HG02571 (cell line): Measurements from ENCODE around the gene TMEM271.

Source experiments
- ATAC-seq: cut with Tn5 transposase; IDR thresholded peaks from one replicate; pipeline ENCODE4 v1.9.1; 2021; ENCODE audit warnings: mild to moderate bottlenecking, moderate library complexity; ENCODE audit not compliant: unreplicated experiment

Gene TMEM271, protein sequence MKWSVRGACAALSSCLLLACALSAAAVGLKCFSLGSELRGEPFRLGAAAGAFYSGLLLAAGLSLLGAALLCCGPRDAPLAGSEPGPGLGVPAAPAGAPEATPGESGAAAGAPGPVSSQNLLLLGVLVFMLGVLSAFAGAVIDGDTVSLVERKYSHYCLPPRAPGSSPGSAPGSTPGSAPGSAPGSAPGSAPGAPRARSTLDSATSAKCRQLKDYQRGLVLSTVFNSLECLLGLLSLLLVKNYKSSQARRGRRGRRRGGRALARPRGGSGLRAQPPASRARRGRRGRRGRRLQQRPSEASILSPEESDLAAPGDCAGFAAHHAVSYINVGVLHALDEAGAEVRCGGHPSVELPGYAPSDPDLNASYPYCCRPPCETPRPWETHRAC

DNA sequence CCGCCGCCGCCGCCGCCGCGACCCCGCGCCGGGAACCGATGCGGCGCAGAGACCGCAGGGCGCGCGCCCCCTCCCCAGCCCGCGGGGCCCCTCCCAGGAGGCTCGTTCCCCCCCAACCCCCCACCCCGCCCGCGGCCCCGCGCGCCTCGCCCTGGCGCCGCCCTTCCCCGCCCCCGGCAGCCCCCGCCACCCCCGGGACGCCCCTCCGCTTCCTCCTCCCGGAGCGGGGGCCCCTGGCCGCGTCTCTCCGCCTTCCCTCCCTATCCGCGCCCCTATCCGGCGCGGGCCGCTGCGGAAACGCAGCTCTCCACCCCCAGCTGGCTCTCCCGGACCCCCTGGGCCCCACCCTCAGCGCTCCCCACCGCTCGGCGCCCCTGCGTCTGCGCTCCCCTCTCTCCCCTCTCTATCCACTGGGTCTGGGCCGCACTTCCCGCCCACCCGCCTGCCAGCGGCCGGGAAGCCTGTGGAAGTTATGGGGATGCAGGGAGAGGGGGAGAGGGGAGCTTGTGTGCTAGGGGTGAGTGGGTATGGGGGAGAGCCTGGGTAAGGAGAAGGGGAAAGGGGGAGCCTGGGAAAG is at the start of gene TMEM271:
Gene TMEM271 (minus strand): TSS at position 51 of the 577 bp plus-strand sequence. CDS start 233 bp downstream, outside the sequence.
- no peak for ATAC-seq

DNA sequence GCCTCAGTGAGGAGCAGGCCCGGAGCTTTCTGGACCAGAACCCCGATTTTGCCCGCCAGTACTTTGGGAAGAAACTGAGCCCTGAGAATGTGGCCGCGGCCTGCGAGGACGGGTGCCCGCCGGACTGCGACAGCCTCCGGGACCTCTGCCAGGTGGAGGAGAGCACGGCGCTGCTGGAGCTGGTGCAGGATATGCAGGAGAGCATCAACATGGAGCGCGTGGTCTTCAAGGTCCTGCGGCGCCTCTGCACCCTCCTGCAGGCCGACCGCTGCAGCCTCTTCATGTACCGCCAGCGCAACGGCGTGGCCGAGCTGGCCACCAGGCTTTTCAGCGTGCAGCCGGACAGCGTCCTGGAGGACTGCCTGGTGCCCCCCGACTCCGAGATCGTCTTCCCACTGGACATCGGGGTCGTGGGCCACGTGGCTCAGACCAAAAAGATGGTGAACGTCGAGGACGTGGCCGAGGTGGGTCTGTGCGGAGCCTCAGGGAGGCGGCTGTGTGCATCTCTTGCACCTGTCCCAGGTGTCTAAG is 49.6 kb upstream of the TMEM271 start:
- ATAC-seq: no peak

DNA sequence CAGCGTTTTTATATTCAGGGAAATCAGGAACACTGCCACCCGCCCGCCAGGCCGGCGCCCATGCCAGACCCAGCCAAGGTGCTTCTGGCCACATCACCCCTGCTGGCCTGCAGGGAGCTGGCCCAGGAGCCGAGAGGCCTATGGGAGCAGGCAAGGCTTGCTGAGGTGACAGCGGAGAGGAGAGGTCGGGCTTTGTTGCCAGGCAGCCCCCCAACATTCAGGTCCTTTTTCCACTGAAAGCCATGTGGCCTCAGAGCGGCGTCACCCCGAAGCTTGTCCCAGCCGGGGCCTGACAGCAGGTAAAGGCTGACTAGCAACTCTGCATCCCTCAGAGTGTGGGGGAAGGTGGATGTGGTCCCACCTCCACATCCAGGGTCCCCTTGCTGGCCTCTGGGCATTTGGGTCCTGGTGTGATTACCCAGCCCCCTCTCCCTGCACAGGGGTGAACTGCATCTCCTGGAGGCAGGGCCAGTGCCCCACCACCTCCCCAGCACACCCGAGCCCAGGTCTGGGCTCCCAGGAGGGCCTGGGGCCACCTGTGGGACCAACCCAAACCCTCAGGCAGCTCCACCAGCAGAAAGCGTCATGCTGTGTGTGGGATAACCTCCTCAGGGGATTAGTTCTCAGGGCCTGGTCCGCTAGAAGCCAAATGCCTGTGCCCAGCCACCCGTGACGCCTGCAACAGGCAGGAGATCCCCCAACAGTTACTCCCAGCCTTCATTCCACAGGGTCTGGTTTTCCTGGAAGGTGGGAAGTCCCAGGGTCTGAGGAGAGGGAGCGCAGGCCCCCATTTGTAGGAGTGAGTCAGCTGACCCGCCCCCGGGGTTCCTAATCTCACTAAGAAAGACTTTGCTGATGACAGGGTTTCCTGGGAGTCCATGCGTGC is 48.9 kb upstream of the TMEM271 start, which contains the start of gene PDE6B:
Gene PDE6B (plus strand): TSS at position 869 of the 886 bp plus-strand sequence. CDS start 54 bp downstream, outside the sequence.
- ATAC-seq: no peak

DNA sequence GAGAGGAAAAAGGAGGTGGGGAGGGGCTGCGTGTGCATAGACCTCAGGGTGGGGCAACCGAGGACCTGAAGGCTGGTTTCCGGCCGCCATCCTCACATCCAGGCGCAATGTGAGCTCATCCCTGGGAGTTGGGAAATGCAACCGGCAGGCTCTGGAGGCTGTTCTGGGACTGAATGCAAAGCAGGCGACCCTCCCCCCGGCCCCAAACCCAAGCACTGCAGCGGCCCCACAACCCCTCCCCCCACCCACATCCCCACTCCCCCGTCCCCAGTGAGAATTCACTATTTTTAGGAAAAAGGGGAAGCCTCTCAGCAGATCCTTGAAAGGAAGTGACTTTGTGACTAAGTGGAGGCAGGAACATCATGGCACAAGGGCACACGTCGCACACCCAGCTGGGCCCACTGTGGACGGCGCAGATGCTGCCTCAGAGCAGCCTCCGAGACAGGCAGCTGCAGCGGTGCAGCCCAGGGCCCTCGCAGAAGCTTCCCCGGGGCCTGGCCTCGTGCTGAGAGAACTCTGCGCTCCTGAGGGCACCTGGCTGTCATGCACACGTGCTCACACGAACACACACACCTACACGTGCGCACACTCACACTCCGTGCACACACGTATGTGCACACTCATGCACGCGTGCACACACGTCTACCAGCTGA is 47.9 kb upstream of the TMEM271 start:
- ATAC-seq: no peak

DNA sequence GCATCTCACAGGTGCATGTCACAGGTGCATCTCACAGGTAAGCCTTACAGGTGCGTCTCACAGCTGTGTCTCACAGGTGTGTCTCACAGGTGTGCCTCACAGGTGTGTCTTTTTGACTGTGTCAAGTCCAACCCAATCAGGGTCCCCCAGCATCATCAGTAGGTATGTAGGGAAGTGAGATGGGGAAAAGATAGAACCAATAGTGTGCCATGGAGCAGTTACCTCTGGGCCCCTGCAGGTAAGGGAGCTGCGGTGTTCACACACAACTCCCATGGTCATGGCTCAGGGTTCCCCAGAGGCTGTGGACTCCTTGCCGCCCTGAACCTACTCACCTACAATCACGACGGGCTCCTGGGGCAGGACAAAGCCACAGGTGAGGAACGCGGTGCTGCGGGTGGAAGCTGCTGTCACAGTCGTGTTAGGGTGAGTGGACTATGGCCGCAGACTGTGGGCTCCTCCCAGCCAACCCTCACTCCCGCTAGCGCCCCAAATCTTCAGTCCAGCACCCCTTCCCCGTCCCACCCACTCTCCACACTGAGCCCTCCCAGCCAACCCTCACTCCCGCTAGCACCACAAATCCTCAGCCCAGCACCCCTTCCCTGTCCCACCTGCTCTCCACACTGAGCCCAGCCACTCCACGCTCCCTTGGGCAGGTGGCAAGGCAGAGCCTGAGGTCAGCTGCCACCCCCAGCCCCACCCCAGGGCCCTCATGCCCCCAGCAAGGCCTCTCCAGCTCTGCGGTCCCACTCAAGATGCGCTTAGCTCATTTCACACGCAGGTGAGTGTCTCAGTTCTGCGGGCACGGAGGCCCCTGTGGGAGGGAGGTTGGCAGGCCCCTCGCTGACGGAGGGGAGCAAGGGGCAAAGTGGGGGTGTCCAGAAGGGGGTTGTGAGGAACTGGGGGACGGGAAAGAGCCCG is 47.2 kb upstream of the TMEM271 start:
- ATAC-seq: no peak

DNA sequence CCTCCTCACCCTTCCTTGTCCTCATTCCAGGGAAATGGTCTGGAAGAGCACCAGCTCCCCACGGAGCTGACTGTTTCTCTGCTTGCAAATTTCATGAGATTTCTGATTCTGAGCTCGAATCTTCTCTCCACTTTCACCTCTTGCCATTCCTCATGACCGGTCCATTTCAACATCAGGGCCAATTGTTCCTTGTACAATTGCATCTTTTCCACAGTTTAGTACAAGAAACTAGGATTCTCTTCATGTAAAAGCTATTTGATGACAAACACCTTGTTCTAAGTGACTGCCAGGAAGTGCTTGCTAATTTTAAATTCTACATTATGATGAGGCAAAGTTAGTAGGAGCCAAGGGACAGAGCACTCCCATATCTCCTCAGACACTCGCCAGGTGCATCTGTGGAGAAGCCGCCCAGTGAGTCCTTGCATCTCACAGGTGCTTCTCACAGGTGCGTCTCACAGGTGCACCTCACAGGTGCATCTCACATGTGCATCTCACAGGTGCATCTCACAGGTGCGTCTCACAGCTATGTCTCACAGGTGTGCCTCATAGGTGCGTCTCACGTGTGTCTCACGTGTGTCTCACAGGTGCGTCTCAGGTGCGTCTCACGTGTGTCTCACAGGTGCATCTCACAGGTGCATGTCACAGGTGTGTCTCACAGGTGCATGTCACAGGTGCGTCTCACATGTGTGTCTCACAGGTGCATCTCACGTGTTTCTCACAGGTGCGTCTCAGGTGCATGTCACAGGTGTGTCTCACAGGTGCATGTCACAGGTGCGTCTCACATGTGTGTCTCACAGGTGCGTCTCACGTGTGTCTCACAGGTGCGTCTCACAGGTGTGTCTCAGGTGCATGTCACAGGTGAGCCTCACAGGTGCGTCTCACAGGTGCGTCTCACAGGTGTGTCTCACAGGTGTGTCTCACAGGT is 46.2 kb upstream of the TMEM271 start:
- ATAC-seq: no peak

DNA sequence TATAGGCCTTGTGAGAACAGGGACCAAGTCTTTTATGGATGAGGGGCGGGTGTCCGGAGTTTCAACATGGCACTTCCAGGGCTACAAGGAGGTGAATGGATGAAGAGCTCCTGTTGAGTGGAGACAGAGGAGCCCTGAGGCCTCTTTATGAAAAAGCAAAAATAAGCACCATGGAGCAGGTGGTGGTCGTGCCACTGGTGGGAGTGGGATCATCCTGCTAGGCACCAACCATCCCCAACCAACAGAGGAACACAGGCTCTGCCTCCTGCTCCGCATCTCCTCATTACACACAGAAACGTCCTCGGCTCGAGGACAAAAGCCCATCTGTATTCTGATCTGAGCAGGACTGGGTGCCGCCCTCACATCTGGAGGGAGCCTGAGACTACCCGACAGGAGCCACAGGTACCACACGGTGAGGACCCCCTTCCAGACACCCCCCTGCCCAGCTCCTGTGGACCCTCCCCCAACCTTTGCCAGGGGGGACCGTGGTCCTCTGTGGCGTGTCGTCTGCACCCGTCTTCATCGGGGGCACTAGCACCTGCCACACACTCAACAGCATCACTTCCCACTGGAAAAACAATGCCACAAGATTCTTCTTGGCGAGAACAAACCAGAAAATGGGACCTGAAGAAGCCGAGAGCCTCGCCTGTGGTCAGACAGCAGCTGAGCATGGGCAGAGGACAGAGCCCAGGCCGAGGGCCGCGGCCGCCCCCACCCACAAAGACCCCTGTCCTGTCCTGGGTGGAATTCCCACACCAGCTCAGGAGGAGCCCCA is 45.4 kb upstream of the TMEM271 start:
- ATAC-seq: no peak

DNA sequence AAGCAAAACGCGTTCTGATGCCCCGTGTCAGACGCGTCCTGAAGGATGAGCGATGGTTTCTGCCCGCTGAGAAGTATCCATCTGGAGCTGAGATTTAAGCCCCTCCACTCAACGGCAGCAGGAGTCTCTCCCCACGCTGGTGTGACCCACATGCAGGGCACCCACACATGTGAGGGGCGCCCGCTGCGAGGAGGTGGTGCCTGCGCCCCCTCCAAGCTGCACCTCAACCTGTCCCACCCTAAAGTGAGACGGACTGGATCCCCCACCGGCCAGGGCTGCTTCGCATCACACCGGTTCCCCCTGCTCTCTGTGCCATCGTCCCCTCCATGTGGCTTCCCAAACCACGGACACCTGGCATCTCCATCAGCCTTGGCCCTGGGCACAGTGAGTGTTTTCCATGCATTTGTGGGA is 44.8 kb upstream of the TMEM271 start:
- no peak for ATAC-seq

DNA sequence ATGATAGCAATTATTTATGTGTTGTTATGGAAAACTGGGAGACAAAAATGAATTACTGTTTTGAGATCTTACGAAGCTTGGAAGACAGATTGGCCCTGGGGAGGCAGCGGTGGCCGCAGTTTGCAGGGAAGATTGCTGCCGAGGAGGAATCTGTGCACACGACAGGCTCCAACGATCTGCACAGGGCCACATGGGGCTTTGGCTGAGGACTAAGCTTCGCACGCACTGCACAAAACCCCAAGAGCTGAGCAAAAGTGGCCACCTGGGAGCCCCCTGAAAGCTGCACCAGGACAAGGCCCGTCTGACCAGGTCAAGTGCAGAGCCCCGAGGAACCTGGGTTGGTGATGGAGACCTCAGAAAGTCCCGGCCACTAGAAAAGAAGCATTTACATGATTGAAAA is 44.1 kb upstream of the TMEM271 start:
- ATAC-seq: no peak

DNA sequence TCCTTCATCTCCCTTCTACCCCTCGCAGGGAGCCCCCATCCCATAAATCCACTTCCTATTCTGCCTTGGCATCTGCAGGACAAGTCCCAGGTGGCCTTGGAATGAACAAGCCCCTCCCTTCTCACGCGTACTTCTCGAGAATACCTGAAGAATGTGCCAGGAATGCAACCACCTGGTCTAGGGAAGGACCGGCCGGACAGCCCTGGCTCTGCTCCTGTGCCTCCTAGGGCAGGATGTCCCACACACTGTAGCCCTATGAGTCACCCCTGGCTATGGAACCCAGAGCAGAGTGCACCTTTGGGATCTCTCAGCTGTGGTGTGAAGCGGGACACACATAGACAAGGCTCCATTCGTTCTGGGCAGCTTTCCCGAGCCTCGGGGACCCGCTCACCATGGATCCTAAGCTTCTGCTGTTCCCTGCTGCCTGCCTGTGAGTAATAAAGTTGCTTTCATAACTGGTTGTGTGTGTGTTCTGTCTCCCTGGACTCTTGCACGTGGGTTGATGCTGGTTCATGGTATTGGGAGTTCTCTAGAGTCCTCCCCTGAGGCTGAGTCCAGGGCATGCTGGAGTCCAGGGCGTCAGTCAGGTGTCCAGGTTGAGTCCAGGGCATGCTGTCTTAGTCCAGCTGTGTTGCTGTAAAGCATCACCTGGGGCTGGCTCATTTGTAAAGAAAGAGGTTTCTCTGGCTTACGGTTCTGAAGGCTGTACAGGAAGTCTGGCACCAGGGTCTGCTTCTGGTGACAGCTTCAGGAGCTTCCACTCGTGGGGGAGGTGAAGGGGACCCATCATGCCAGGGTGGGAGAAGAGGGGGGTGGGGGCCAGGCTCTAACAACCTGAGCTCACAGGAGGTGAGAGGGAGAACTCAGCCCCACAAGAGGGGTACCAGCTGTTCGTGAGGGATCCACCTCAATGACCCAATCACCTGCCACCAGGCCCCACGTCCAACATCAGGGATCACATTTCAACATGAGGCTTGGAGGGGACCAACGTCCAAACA is 41.8 kb upstream of the TMEM271 start:
- no peak for ATAC-seq

DNA sequence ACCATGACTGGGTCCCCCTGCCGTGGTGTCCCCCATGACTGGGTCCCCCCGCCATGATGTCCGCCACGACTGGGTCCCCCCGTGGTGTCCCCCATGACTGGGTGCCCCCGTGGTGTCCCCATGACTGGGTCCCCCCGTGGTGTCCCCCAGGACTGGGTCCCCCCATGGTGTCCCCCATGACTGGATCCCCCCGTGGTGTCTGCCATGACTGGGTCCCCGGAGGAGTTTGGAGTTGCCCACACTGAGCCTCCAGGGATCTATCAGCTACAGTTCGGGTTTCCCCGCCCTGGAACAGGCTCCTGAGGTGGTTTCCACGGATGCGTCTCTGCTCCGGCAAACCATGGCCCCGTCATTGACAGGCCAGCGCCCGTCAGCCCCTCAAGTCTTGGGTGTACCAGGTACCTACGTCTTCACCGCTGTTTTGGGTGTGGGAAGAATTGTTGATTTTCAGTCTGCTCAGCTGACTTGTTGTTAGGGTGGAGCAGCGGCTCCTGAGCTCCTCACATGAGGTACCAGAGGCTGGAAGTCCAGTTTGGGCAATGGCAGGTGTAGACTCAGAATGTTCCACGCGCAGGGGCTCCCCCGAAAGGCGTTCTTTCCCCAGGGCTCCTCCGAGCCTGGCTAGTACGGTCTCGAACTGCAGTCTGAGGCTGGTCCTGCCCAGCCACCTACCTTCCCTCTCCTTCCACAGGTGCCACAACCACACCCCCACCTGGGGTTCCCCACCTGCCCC is 41.0 kb upstream of the TMEM271 start:
- no peak for ATAC-seq

DNA sequence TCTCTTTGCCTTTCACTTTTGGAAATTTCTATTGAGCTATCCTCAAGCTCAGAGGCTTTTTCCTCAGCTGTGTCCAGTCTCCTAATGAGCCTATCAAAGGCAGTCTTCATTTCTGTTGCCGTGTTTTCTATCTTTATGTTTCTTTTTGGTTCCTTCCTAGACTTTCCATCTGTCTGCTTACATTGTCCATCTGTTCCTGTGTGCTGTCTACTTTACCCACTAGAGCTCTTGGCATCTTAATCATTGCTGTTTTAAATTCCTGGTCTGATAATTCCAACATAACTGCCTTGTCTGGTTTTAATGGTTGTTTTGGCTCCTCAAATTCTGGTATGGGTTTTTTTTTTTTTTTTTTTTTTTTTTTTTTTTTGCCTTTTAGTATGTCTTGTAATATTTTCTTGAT is 40.0 kb upstream of the TMEM271 start:
- no peak for ATAC-seq

DNA sequence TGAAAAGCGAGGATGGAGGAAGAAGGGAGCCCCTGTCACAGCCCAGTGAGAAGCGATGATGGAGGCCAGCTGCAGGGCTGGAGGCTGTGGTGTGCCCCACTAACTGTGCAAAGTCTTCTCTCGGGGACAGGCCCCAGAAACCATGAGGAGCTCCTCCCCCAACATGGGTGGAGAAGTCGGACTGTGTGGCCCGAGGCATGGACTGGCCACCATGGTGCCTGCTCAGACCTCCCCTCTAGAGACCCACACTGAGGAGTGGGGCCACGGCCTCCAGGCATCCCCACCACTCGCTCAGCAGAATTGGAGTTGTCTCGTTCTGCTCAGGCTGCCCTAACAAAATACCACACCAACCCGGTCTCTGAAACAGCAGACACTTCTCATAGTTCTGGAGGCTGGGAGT is 37.0 kb upstream of the TMEM271 start:
- ATAC-seq: no peak

DNA sequence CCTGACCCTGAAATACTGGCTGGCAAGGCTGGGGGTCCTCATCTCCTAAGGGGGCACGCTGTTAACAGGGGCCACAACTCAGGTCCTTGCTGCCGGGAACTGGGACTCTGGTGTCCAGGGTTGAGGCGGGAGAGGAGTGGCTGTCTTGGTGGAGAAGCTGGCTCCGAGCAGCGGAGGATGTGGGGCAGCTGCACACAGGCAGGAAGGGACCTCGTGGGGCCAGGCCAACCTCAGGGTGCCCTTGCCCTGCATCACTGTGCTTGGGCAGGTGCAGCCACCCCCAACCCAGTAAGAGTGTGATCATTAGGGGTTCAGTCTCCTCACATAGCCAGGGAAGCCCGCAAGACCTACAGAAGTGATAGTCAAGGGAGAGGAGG is 36.6 kb upstream of the TMEM271 start:
- no peak for ATAC-seq

DNA sequence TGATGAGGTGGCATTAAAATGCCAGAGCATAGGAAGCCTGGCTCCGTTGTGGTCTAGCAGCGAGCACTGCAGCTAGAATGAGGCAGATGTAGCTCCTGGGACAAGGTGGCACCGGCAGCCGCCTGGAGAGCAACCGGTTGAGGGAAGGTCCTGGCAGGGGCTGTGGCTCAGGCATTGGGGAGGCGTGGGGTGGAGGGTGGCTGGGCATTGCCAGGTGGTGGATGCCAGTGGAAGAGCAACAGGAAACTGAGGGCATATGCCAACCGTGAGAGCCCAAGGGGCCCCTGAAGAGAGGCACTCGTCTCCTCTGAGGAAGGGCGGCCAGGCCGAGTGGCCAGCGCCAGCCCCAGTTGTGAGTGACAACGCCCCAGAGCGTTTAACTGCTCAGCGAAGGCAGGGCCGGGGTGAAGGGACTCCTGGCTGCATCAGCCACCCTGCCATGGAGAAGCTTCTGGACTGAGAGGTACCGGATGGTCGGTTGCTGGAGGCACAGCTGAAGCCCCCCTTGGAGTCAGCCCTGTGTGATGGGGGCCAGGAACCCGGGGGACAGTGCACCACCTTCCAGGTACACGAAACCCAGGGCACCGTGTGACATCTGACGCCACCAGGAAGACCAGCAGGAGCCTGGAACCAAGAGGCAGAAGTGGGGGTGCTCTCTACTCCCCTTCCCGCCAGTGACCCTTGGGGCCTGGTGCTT is 36.1 kb upstream of the TMEM271 start:
- no peak for ATAC-seq
